IMR-90 (cell line): ENCODE data around the gene NF1.
"Not testable (repeated sequence)": the region's sequence is repeated elsewhere in the genome, so short reads cannot be mapped to it uniquely, and the experiment has no call there.

Experiments used
- CEBPB ChIP-seq: IDR thresholded peaks from 2 replicates; pipeline ENCODE4 v1.6.1; 2012; ENCODE audit warnings: low read depth, low read length, improper control_type of control experiment
- FOS ChIP-seq: fragments of 150-350 bp; IDR thresholded peaks from 2 replicates; pipeline ENCODE4 v1.6.1; 2016; ENCODE audit warnings: low read depth, low read length
- MXI1 ChIP-seq: IDR thresholded peaks from 2 replicates; pipeline ENCODE4 v1.6.1; 2012; ENCODE audit warnings: low read depth, mild to moderate bottlenecking, low read length, moderate library complexity, borderline replicate concordance
- NFE2L2 ChIP-seq: fragments of 150-350 bp; IDR thresholded peaks from 2 replicates; pipeline ENCODE4 v1.6.1; 2016; ENCODE audit warnings: low read depth, mild to moderate bottlenecking, low read length
- POLR2A ChIP-seq: IDR thresholded peaks from 2 replicates; pipeline ENCODE4 v1.6.1; 2012; ENCODE audit warnings: mild to moderate bottlenecking, low read depth, low read length
- RAD21 ChIP-seq: IDR thresholded peaks from 2 replicates; pipeline ENCODE4 v1.6.1; 2012; ENCODE audit warnings: low read length, improper control_type of control experiment
- RCOR1 ChIP-seq: IDR thresholded peaks from 2 replicates; pipeline ENCODE4 v1.6.1; 2012; ENCODE audit warnings: mild to moderate bottlenecking, low read length, improper control_type of control experiment; ENCODE audit not compliant: insufficient replicate concordance
- RFX5 ChIP-seq: IDR thresholded peaks from 2 replicates; pipeline ENCODE4 v1.8.0; 2012; ENCODE audit warnings: low read depth, mild to moderate bottlenecking, low read length, moderate library complexity
- SMC3 ChIP-seq: fragments of 150-350 bp; IDR thresholded peaks from 2 replicates; pipeline ENCODE4 v1.6.1; 2016; ENCODE audit warnings: low read depth, mild to moderate bottlenecking, antibody characterized with exemption, low read length, moderate library complexity
- TF ChIP-seq, protein P1 (sequence below): conservative IDR thresholded peaks from 2 replicates; pipeline ENCODE4 v1.5.1; 2012; ENCODE audit warnings: mild to moderate bottlenecking, low read depth, low read length, improper control_type of control experiment

DNA sequence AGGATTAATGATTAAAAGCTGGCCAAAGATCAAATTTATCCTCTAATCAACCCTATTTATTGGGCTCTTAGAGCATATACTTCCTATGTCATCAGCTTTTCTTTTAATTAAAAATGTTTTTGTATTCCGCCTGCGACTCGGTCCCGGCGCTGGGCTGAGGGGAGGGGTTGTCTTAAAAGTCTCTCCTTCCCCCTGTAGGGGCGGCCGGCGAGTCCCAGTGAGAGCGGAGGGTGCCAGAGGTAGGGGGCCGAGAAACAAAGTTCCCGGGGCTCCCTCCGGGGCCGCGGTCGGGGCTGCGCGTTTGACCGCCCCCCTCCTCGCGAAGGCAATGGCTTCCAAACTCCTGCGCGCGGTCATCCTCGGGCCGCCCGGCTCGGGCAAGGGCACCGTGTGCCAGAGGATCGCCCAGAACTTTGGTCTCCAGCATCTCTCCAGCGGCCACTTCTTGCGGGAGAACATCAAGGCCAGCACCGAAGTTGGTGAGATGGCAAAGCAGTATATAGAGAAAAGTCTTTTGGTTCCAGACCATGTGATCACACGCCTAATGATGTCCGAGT lies 250.5 kb downstream of the NF1 start:
- TF ChIP-seq, protein P1, sequence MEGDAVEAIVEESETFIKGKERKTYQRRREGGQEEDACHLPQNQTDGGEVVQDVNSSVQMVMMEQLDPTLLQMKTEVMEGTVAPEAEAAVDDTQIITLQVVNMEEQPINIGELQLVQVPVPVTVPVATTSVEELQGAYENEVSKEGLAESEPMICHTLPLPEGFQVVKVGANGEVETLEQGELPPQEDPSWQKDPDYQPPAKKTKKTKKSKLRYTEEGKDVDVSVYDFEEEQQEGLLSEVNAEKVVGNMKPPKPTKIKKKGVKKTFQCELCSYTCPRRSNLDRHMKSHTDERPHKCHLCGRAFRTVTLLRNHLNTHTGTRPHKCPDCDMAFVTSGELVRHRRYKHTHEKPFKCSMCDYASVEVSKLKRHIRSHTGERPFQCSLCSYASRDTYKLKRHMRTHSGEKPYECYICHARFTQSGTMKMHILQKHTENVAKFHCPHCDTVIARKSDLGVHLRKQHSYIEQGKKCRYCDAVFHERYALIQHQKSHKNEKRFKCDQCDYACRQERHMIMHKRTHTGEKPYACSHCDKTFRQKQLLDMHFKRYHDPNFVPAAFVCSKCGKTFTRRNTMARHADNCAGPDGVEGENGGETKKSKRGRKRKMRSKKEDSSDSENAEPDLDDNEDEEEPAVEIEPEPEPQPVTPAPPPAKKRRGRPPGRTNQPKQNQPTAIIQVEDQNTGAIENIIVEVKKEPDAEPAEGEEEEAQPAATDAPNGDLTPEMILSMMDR = not testable (repeated sequence)
- TF ChIP-seq RCOR1, RFX5, MXI1, RAD21, FOS, CEBPB, POLR2A, NFE2L2, SMC3: not testable (repeated sequence)
